Astrocyte (in vitro differentiated cells and primary cell): ENCODE measurements around the gene EMX2. TPM values are rescaled to one million over a fixed set of nuclear protein-coding genes. Genes with fewer than 3 reads are reported as not detected.

Experiments used
- DNase-seq: peaks from one replicate; pipeline ENCODE4 v3.0.0-alpha.2; 2010; ENCODE audit warnings: low read depth
- FAIRE-seq: peaks from 2 replicates; lab custom pipeline; 2011; peaks lifted over from hg19 to GRCh38; lab: Jason Lieb, UNC
- H2AFZ ChIP-seq: 2 replicates; pipeline ENCODE4 v1.6.0; 2012; ENCODE audit warnings: low read depth, low read length, inconsistent platforms
- H3K27ac ChIP-seq: 2 replicates; pipeline ENCODE4 v1.5.1; 2011; ENCODE audit warnings: low read depth, low read length, inconsistent platforms
- H3K27me3 ChIP-seq: 2 replicates; pipeline ENCODE4 v1.6.0; 2011; ENCODE audit warnings: low read length, inconsistent platforms; ENCODE audit not compliant: insufficient read depth
- H3K36me3 ChIP-seq: 2 replicates; pipeline ENCODE4 v1.5.1; 2011; ENCODE audit warnings: low read length, inconsistent platforms; ENCODE audit not compliant: insufficient read depth
- H3K4me1 ChIP-seq: 2 replicates; pipeline ENCODE4 v1.5.1; 2011; ENCODE audit warnings: low read length, inconsistent platforms; ENCODE audit not compliant: insufficient read depth
- H3K4me2 ChIP-seq: 2 replicates; pipeline ENCODE4 v1.6.0; 2012; ENCODE audit warnings: low read length, inconsistent platforms
- H3K4me3 ChIP-seq: 2 replicates; pipeline ENCODE4 v1.5.1; 2011; ENCODE audit warnings: low read depth, mild to moderate bottlenecking, low read length, inconsistent platforms; ENCODE audit not compliant: insufficient read depth
- H3K79me2 ChIP-seq: 2 replicates; pipeline ENCODE4 v1.6.0; 2012; ENCODE audit warnings: mild to moderate bottlenecking, low read length, inconsistent platforms; ENCODE audit not compliant: insufficient read depth
- H3K9ac ChIP-seq: 2 replicates; pipeline ENCODE4 v1.6.0; 2012; ENCODE audit warnings: mild to moderate bottlenecking, low read length, inconsistent platforms
- H3K9me3 ChIP-seq: 2 replicates; pipeline ENCODE4 v1.5.1; 2012; ENCODE audit warnings: low read depth, mild to moderate bottlenecking, low read length, inconsistent platforms; ENCODE audit not compliant: insufficient read depth
- H4K20me1 ChIP-seq: 2 replicates; pipeline ENCODE4 v1.6.0; 2012; ENCODE audit warnings: low read length, inconsistent platforms; ENCODE audit not compliant: insufficient read depth
- H3K27ac Mint-ChIP-seq: one replicate; pipeline ENCODE4 v1.8.0; 2021; ENCODE audit warnings: mild to moderate bottlenecking, mixed read lengths; ENCODE audit not compliant: unreplicated experiment
- H3K27me3 Mint-ChIP-seq: one replicate; pipeline ENCODE4 v1.8.0; 2021; ENCODE audit warnings: low read depth, mixed read lengths; ENCODE audit not compliant: unreplicated experiment
- H3K36me3 Mint-ChIP-seq: one replicate; pipeline ENCODE4 v1.8.0; 2021; ENCODE audit warnings: low read depth, mixed read lengths; ENCODE audit not compliant: unreplicated experiment
- H3K4me1 Mint-ChIP-seq: one replicate; pipeline ENCODE4 v1.8.0; 2021; ENCODE audit warnings: low read depth, mixed read lengths; ENCODE audit not compliant: unreplicated experiment
- H3K4me3 Mint-ChIP-seq: one replicate; pipeline ENCODE4 v1.8.0; 2021; ENCODE audit warnings: mild to moderate bottlenecking, moderate library complexity, mixed read lengths; ENCODE audit not compliant: unreplicated experiment
- H3K9me3 Mint-ChIP-seq: one replicate; pipeline ENCODE4 v1.8.0; 2021; ENCODE audit warnings: mild to moderate bottlenecking, mixed read lengths; ENCODE audit not compliant: unreplicated experiment
- EZH2 ChIP-seq: IDR thresholded peaks from 2 replicates; pipeline ENCODE4 v1.6.1; 2012; ENCODE audit warnings: mild to moderate bottlenecking, low read length, inconsistent platforms; ENCODE audit not compliant: insufficient read depth
- total RNA-seq: library from RNA; stranded (reverse); gene quantifications from 2 replicates; pipeline ENCODE4 v1.2.1, GENCODE V29; 2021
- TF ChIP-seq, protein P1 (sequence below): IDR thresholded peaks from 2 replicates; pipeline ENCODE4 v1.5.1; 2011; ENCODE audit warnings: low read depth, mild to moderate bottlenecking, inconsistent platforms, low read length, moderate library complexity; ENCODE audit not compliant: insufficient read depth

Gene EMX2
- total RNA-seq, 1 donor from 2014 or later = not detected

GRCh38 chr10:117497736-117498135, 44.8 kb upstream of the EMX2 start:
- H3K27ac ChIP-seq = no peak overlapping the region
- peaks cover 3% of the 10 kb centered on the region for H3K27me3 ChIP-seq
- H3K36me3 Mint-ChIP-seq = no peaks in the 10 kb centered on the region
- H3K36me3 ChIP-seq = no peaks in the 10 kb centered on the region
- no peak overlapping the region for H3K4me3 Mint-ChIP-seq
- DNase-seq (no peak), FAIRE-seq (no peak)
- peaks cover 40% of the 10 kb centered on the region for H3K27me3 Mint-ChIP-seq
- peaks cover 9% of the 10 kb centered on the region for H3K4me1 Mint-ChIP-seq
- H3K4me2 ChIP-seq = no peak overlapping the region
- H3K9me3 ChIP-seq = no peaks in the 10 kb centered on the region
- TF ChIP-seq, protein P1, sequence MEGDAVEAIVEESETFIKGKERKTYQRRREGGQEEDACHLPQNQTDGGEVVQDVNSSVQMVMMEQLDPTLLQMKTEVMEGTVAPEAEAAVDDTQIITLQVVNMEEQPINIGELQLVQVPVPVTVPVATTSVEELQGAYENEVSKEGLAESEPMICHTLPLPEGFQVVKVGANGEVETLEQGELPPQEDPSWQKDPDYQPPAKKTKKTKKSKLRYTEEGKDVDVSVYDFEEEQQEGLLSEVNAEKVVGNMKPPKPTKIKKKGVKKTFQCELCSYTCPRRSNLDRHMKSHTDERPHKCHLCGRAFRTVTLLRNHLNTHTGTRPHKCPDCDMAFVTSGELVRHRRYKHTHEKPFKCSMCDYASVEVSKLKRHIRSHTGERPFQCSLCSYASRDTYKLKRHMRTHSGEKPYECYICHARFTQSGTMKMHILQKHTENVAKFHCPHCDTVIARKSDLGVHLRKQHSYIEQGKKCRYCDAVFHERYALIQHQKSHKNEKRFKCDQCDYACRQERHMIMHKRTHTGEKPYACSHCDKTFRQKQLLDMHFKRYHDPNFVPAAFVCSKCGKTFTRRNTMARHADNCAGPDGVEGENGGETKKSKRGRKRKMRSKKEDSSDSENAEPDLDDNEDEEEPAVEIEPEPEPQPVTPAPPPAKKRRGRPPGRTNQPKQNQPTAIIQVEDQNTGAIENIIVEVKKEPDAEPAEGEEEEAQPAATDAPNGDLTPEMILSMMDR = no peak
- no peak for TF ChIP-seq EZH2
- H4K20me1 ChIP-seq = peaks cover 5% of the 10 kb centered on the region
- no peak overlapping the region for H3K9ac ChIP-seq
- no peak overlapping the region for H3K4me3 ChIP-seq
- H3K79me2 ChIP-seq = no peaks in the 10 kb centered on the region
- no peak overlapping the region for H2AFZ ChIP-seq
- H3K27ac Mint-ChIP-seq = no peak overlapping the region
- peaks cover 6% of the 10 kb centered on the region for H3K9me3 Mint-ChIP-seq
- no peaks in the 10 kb centered on the region for H3K4me1 ChIP-seq

DNA sequence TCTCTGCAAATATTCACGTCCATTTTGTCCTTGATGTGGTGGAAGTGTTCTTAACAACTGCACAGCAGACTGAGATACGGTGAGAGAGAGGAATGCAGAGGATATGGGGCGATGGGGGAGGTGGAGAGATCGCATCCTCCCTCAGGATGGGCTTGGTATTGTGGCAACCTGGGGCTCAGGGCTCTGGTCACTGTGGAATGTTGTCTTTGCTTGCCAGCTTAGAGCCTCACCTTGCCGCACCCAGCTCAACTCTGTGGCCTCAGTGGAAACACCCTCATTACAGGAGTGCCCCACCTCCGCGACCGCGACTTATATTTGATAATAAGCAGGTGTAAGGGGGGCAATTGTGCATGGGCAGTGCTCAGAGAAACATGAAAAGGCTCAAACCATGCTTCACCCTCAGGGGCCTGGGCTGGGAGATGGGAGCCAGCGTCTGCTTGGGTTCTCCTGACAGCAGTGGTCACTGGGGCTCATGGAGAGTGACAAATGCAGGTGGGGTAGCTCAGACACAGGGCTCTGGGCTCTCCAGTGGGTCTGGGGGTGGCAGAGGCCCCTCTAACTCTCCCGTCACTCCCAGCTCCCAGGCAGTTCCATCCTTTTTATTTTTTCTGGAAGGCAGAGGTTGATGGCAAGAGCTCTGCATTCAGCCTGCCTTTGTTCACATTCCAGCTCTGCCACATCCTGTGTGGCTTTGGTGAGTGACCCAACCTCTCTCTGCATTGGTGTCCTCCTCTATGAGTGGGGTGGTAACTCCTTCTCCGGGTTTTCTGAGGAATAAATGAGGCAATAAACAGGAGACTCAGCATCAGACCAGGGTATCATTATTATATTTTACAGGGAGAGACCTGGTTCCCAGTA, 43.1 kb upstream of the EMX2 start:
- no peaks in the 10 kb centered on the region for H3K36me3 ChIP-seq
- no peak overlapping the region for H3K27ac Mint-ChIP-seq

More for the DNA sequence above, 43.1 kb upstream of the EMX2 start:
- Mint-ChIP-seq H3K36me3 (no peaks in the 10 kb centered on the region), H3K9me3 (peaks cover 2% of the 10 kb centered on the region), H3K4me3 (no peak overlapping the region), H3K4me1 (peaks cover 9% of the 10 kb centered on the region), H3K27me3 (peaks cover 31% of the 10 kb centered on the region)
- no peaks in the 10 kb centered on the region for H3K4me1 ChIP-seq
- H3K9me3 ChIP-seq = no peaks in the 10 kb centered on the region
- H3K27me3 ChIP-seq = no peaks in the 10 kb centered on the region
- H3K4me2 ChIP-seq = no peak overlapping the region
- peaks cover 5% of the 10 kb centered on the region for H4K20me1 ChIP-seq
- no peak overlapping the region for H3K27ac ChIP-seq
- TF ChIP-seq, protein P1 = no peak
- TF ChIP-seq EZH2 = no peak
- H2AFZ ChIP-seq = no peak overlapping the region
- no peak for FAIRE-seq
- no peak overlapping the region for H3K4me3 ChIP-seq
- no peaks in the 10 kb centered on the region for H3K79me2 ChIP-seq
- no peak for DNase-seq
- H3K9ac ChIP-seq = no peak overlapping the region
